ENCODE data around the gene AURKA.

The AURKA gene

GRCh38 chr20:56422824-56423189 lies 30.8 kb upstream of the AURKA start:
- no peak overlapping the region for H3K4me3 ChIP-seq
- no peak overlapping the region for H3K27ac ChIP-seq
- no peak overlapping the region for H3K9ac ChIP-seq
- H3K4me1 ChIP-seq: peaks cover 5% of the 10 kb centered on the region; the same call in 1 of the 2 replicates
- H3K9me3 ChIP-seq: no peaks in the 10 kb centered on the region
- no peaks in the 10 kb centered on the region for H3K27me3 ChIP-seq
- H3K4me2 ChIP-seq: no peak overlapping the region
- no peaks in the 10 kb centered on the region for H3K36me3 ChIP-seq
- no peaks in the 10 kb centered on the region for H4K20me1 ChIP-seq
- no peak for TF ChIP-seq Cebpa-rat (IDR thresholded peaks at IDR 0.05)

- H3K9ac ChIP-seq: no peak overlapping the region
- H3K27me3 ChIP-seq: no peaks in the 10 kb centered on the region
- H3K36me3 ChIP-seq: 0 out of 2 replicates have a peak, but pooled peaks cover 3% of the 10 kb centered on the region
- no peak overlapping the region for H3K4me2 ChIP-seq
- H4K20me1 ChIP-seq: no peaks in the 10 kb centered on the region
- H3K4me3 ChIP-seq: no peak overlapping the region
- TF ChIP-seq Cebpa-rat (IDR thresholded peaks at IDR 0.05): no peak
- H3K27ac ChIP-seq: no peak overlapping the region
- no peaks in the 10 kb centered on the region for H3K9me3 ChIP-seq
- H3K4me1 ChIP-seq: peaks cover 5% of the 10 kb centered on the region; the same call in 1 of the 2 replicates
These were observed 30.2 kb upstream of the AURKA start for GRCh38 chr20:56422076-56422823.

- Histone ChIP-seq H3K4me2 (no peak overlapping the region), H3K9me3 (no peaks in the 10 kb centered on the region), H3K4me1 (peaks cover 5% of the 10 kb centered on the region; the same call in 1 of the 2 replicates), H3K27ac (no peak overlapping the region), H3K9ac (no peak overlapping the region), H3K36me3 (0 out of 2 replicates have a peak, but pooled peaks cover 3% of the 10 kb centered on the region), H4K20me1 (no peaks in the 10 kb centered on the region), H3K27me3 (no peaks in the 10 kb centered on the region), H3K4me3 (no peak overlapping the region)
- TF ChIP-seq Cebpa-rat (IDR thresholded peaks at IDR 0.05): no peak
These were observed 29.1 kb upstream of the AURKA start for GRCh38 chr20:56420940-56421688.

- Histone ChIP-seq H3K4me1 (peaks cover 5% of the 10 kb centered on the region; the same call in 1 of the 2 replicates), H3K27me3 (no peaks in the 10 kb centered on the region), H3K9me3 (no peaks in the 10 kb centered on the region), H3K9ac (no peak overlapping the region), H3K4me2 (no peak overlapping the region), H4K20me1 (no peaks in the 10 kb centered on the region), H3K36me3 (0 out of 2 replicates have a peak, but pooled peaks cover 3% of the 10 kb centered on the region), H3K27ac (no peak overlapping the region), H3K4me3 (no peak overlapping the region)
- TF ChIP-seq Cebpa-rat (IDR thresholded peaks at IDR 0.05): no peak
These were observed 28.0 kb upstream of the AURKA start for GRCh38 chr20:56420028-56420427.

GRCh38 chr20:56418385-56418861 lies 26.4 kb upstream of the AURKA start:
- no peaks in the 10 kb centered on the region for H4K20me1 ChIP-seq
- H3K9me3 ChIP-seq: no peaks in the 10 kb centered on the region
- H3K4me1 ChIP-seq: peaks cover 5% of the 10 kb centered on the region; the same call in 1 of the 2 replicates
- no peak overlapping the region for H3K4me2 ChIP-seq
- no peak overlapping the region for H3K4me3 ChIP-seq
- H3K9ac ChIP-seq: no peak overlapping the region
- no peaks in the 10 kb centered on the region for H3K27me3 ChIP-seq
- H3K27ac ChIP-seq: no peak overlapping the region
- TF ChIP-seq Cebpa-rat (IDR thresholded peaks at IDR 0.05): no peak
- 0 out of 2 replicates have a peak, but pooled peaks cover 3% of the 10 kb centered on the region for H3K36me3 ChIP-seq

- H3K27ac ChIP-seq: no peak overlapping the region
- no peak overlapping the region for H3K4me2 ChIP-seq
- no peak overlapping the region for H3K4me3 ChIP-seq
- no peaks in the 10 kb centered on the region for H4K20me1 ChIP-seq
- H3K27me3 ChIP-seq: no peaks in the 10 kb centered on the region
- peaks cover 5% of the 10 kb centered on the region; the same call in 1 of the 2 replicates for H3K4me1 ChIP-seq
- no peaks in the 10 kb centered on the region for H3K9me3 ChIP-seq
- H3K36me3 ChIP-seq: 0 out of 2 replicates have a peak, but pooled peaks cover 4% of the 10 kb centered on the region
- H3K9ac ChIP-seq: no peak overlapping the region
- no peak for TF ChIP-seq Cebpa-rat (IDR thresholded peaks at IDR 0.05)
These were observed 25.9 kb upstream of the AURKA start for GRCh38 chr20:56417911-56418310.

GRCh38 chr20:56417402-56417801 lies 25.4 kb upstream of the AURKA start:
- Histone ChIP-seq H3K4me2 (no peak overlapping the region), H3K4me1 (peaks cover 8% of the 10 kb centered on the region), H4K20me1 (no peaks in the 10 kb centered on the region), H3K9ac (no peak overlapping the region), H3K4me3 (no peak overlapping the region), H3K9me3 (no peaks in the 10 kb centered on the region), H3K27me3 (no peaks in the 10 kb centered on the region), H3K36me3 (0 out of 2 replicates have a peak, but pooled peaks cover 9% of the 10 kb centered on the region), H3K27ac (no peak overlapping the region)
- TF ChIP-seq Cebpa-rat (IDR thresholded peaks at IDR 0.05): no peak

GRCh38 chr20:56414842-56415765 lies 23.1 kb upstream of the AURKA start:
- Histone ChIP-seq H3K4me3 (no peak overlapping the region), H3K27me3 (no peaks in the 10 kb centered on the region), H3K4me1 (peaks cover 30% of the 10 kb centered on the region), H3K9ac (no peak overlapping the region), H3K36me3 (0 out of 2 replicates have a peak, but pooled peaks cover 11% of the 10 kb centered on the region), H3K27ac (no peak overlapping the region), H3K4me2 (no peak overlapping the region), H4K20me1 (no peaks in the 10 kb centered on the region), H3K9me3 (no peaks in the 10 kb centered on the region)
- TF ChIP-seq Cebpa-rat (IDR thresholded peaks at IDR 0.05): no peak

GRCh38 chr20:56412949-56413348 lies 20.9 kb upstream of the AURKA start:
- Histone ChIP-seq H3K27me3 (no peaks in the 10 kb centered on the region), H3K4me1 (peaks cover 25% of the 10 kb centered on the region), H3K9ac (no peak overlapping the region), H3K9me3 (no peaks in the 10 kb centered on the region), H3K27ac (no peak overlapping the region), H4K20me1 (peaks cover 12% of the 10 kb centered on the region; the same call in 1 of the 2 replicates), H3K4me3 (no peak overlapping the region), H3K4me2 (no peak overlapping the region), H3K36me3 (peaks cover 28% of the 10 kb centered on the region)
- no peak for TF ChIP-seq Cebpa-rat (IDR thresholded peaks at IDR 0.05)

Measured in BLaER1 (cell line).